Measurements from ENCODE around the gene PDE3A. TPM values are rescaled to one million over a fixed set of nuclear protein-coding genes. Genes with fewer than 3 reads are reported as not detected.

Gene PDE3A
- polyA plus RNA-seq, 1 of the 3 experiments (the other 2 are of a cell fraction): 0.67 TPM

- ChIA-PET POLR2A (no interaction called here), CTCF (no interaction called here)
- Histone ChIP-seq H3K4me2 (no peak overlapping the region), H3K9me3 (peaks cover 4% of the 10 kb centered on the region; the same call in 1 of the 2 replicates), H2AFZ (ENCODE audit: low read depth) (no peak overlapping the region), H3K36me3 (replicated peaks in 1 of 2; ENCODE audit: control insufficient read depth in 1 of 2, insufficient read depth in 2 of 2, low read length in 1 of 2) (no peaks in the 10 kb centered on the region), H3F3A (replicated peaks; ENCODE audit: insufficient read depth) (peaks cover 6% of the 10 kb centered on the region), H4K20me1 (ENCODE audit: insufficient read depth) (no peaks in the 10 kb centered on the region), H3K9ac (no peak overlapping the region), H3K27ac (ENCODE audit: low read depth in 2 of 2, low read length in 1 of 2) (peak overlapping the region in 1 of 2 experiments; percentile 82; a peak in 2 of 4 replicates), H3K4me3 (ENCODE audit: low read depth in 2 of 2, low read length in 1 of 2) (no peak overlapping the region), H3K4me1 (ENCODE audit: control insufficient read depth in 1 of 2, insufficient read depth in 2 of 2, low read depth in 1 of 2, low read length in 1 of 2) (peaks cover 0 to 2% of the 10 kb centered on the region in 2 experiments; a peak in 1 of 4 replicates), H3K9me2 (no peaks in the 10 kb centered on the region), H3K79me2 (ENCODE audit: insufficient read depth) (no peaks in the 10 kb centered on the region), H3K27me3 (ENCODE audit: insufficient read depth) (no peaks in the 10 kb centered on the region)
- TF ChIP-seq TAF1 (IDR thresholded peaks at IDR 0.05; ENCODE audit: borderline replicate concordance, low read depth, low read length) (no peak), CTCF (IDR thresholded peaks at IDR 0.05) (no peak), NFIC (IDR thresholded peaks at IDR 0.05; ENCODE audit: borderline replicate concordance) (no peak), ELF1 (IDR thresholded peaks at IDR 0.05) (no peak), RAD21 (IDR thresholded peaks at IDR 0.05; ENCODE audit: low read length) (no peak), USF1 (IDR thresholded peaks at IDR 0.05; ENCODE audit: borderline replicate concordance, low read depth) (no peak), EZH2phosphoT487 (IDR thresholded peaks at IDR 0.05; ENCODE audit: borderline replicate concordance, low read depth) (no peak), NRF1 (IDR thresholded peaks at IDR 0.05; ENCODE audit: low read depth, low read length) (no peak), RCOR1 (IDR thresholded peaks at IDR 0.05; ENCODE audit: low read length) (no peak), ZBTB33 (IDR thresholded peaks at IDR 0.05; ENCODE audit: borderline replicate concordance, low read depth) (no peak), MAX (IDR thresholded peaks at IDR 0.05; ENCODE audit: low read depth) (no peak), RXRA (IDR thresholded peaks at IDR 0.05; ENCODE audit: borderline replicate concordance, low read depth) (no peak), FOXJ3 (CRISPR knock-in tag; IDR thresholded peaks at IDR 0.05) (no peak), RFX5 (IDR thresholded peaks at IDR 0.05; ENCODE audit: low read length) (no peak), YY1 (IDR thresholded peaks at IDR 0.05; ENCODE audit: low read depth) (no peak)
- no peak for DNase-seq
These were observed 18.3 kb upstream of the PDE3A start for GRCh38 chr12:20350026-20350425.

Measured in SK-N-SH (cell line).